HK-2 (cell line): ENCODE measurements around the gene THSD7A.

Experiments used
- DNase-seq: peaks from one replicate; pipeline ENCODE4 v3.0.0-alpha.2; 2018; ENCODE audit not compliant: unreplicated experiment

THSD7A gene

DNA sequence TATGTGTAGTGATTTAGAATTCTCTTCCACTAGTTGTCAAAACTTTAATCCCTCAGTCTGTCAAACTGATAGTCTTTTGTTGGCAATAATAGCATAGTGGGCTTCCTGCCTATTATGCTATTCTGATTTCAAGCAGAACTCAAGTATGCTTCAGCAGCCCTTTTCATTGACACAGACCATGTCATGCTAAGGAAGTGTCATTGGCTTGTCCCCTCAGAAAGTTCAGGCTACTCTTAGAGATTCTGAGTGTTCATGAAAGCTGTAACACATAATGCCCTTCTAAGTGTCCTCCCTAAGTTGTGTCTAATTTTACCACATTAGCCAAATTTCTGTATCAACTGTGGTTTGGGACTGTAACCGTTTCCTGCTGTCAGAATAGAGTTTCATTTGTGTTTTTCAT lies 198.7 kb downstream of the THSD7A start:
- no peak for DNase-seq

DNA sequence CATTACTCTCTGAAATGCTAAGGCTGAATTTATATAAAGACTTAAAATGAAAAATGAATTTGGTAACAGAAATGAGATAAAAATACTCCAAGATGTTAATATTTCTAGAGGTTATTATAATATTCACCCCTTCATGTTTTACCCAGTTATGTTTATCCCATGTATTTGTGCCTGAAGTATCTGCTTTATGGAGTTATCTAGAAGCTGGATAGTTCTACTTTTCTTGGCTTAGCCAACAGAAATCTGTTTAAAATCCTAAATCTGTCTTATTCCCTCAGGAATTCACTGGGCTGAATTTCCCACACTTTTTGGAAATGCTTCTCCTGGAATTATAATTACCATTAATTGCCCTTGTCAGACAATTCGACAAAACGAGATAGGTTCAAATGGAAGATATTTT lies 201.6 kb downstream of the THSD7A start:
- no peak for DNase-seq

GRCh38 chr7:11625669-11626068 lies 206.3 kb downstream of the THSD7A start:
- DNase-seq: no peak

GRCh38 chr7:11623093-11623678 lies 208.8 kb downstream of the THSD7A start:
- DNase-seq: no peak

DNA sequence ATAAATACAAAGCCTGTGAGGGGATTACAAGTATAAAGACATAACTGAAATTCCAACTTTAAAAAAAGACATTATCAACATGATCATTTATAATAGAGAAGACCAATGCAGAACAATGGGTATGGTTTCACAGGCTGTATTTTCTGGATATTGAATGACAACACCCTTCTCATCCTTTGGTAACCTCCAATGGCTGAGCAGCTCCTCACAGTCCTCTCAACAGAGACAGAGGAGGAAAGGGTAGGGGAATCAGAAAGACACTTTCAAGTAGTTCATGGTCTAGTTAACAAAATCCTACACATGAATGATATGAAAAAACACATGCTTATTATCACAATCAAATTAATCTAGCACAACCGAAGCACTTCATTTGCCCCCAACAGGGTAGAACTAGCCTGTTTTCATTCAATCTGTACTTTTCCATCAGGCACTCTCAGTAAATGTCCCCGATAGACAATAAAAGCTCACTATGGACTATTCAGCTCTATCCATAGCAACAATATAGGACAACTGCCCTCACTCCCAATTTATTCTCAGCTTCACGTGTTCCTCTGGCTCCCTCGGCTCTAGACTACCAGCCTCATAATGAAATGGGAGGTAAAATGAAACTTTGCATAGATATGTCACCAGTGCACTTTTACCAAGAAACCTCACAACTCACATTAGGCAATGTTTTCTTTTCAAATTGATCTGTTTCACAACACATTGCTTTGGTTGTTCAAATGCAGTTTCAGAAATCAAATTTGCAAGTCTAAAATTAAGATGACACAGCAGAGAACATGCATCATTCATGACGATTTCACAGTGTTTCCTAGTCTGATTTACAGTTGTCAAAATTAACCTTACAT lies 211.4 kb downstream of the THSD7A start:
- no peak for DNase-seq

DNA sequence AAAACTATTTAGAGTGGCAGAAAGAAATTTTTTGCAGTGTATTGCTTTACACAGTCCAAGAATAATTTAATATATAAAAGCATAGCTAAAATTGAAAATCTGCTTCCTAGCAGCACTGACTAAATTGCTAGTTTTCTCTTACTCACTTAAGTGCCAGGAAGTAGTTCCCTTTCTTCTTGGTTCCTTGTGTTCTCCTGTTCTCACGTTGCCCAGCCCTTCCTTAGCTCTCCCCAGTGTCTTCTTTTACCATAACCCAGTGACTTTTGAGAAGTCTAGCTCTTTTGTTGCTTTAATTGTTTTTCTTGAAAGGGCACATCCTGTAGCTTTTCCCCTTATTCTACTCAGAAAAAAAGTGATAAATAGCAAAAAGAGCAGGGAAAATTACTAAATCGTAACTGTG lies 215.5 kb downstream of the THSD7A start:
- no peak for DNase-seq

GRCh38 chr7:11615174-11615573 lies 216.8 kb downstream of the THSD7A start:
- DNase-seq: no peak

DNA sequence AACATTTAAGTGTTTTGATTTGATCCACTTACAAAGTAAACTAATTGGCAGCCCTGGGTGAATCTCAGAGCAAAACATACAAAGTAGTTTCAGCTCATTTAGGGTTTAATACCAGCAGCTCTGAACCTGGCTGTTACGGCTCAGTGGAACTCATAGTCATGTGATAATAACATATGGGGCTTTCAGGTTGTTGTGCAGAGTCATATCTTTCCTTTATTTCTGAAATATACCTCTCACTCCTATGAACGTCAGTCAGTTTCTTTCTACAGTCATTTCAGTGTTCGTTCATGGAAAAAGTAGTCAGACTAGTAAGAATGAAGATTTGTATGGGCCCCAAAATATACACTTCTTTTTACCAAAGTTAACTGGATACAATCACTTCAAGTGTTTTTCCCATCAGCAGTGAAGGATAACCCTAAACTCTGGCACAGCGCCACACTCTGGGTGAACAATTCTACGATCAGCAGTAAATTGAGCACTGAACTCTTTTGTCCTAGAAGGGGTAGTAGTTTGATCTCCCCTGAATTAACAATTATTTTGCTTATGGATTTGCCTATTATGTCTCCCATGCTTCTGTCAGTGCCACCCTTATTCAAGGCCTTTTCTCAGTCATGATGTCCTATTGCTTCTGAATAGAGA lies 218.6 kb downstream of the THSD7A start:
- DNase-seq: no peak

- DNase-seq: no peak
Measured at GRCh38 chr7:11612737-11613136, 219.3 kb downstream of the THSD7A start.

GRCh38 chr7:11609096-11609670 lies 222.8 kb downstream of the THSD7A start:
- DNase-seq: no peak

- DNase-seq: no peak
Measured at GRCh38 chr7:11607686-11608085, 224.3 kb downstream of the THSD7A start.

DNA sequence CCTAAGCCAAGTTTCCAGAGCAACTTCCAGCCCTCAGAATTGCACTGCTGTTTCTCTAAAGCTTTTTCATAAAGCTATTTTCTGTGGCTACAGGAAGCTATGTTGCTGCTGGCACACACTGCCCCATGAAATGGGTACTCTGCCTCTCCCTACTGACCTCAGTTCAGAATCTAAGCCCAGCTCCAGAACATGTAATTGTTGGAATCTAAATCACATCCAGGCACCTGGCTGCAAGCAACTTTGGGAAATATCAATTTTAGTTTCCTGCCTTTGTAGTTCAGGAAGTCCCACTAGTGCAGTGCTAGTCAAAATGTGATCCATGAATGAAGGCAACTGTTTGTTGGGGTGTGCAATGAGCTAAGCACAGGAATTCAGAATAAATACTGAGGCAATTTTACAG lies 226.2 kb downstream of the THSD7A start:
- no peak for DNase-seq

DNA sequence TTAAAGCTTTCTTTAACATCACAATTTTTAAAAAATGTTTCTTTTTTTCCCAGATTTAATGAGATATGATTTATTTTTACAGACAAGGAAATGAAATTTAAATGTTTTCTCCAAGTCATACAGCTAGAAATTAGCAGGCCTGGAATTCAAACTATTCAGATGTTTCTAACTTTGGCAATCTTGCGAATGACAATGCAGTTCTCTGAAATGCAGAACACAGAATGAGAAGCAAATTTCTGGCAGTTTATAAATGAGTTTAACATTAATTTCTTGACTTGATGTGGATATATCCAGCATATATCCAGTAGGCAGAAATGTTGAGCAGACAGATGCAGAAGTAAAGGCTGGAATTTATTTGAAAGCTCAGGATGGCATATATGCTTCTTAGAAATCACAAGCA lies 227.5 kb downstream of the THSD7A start:
- no peak for DNase-seq

DNA sequence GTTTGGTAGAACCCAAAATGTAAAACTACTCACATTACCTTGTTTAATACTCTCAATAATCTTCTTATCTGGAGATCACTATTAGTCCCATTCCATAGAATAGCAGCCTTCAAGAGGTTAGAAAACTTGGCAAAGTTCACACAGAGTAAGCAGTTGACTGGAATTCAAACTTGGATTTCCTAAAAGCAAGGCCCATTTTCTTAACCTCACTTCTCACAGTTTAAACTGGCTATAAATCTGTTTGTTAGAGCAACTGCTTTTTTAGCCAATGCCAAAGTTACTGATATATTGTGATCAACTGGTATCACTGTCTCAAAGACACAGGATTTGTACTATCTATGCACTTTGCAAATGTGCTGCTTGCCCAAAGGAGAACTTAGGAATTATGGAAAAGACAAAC lies 230.2 kb downstream of the THSD7A start:
- DNase-seq: no peak

DNA sequence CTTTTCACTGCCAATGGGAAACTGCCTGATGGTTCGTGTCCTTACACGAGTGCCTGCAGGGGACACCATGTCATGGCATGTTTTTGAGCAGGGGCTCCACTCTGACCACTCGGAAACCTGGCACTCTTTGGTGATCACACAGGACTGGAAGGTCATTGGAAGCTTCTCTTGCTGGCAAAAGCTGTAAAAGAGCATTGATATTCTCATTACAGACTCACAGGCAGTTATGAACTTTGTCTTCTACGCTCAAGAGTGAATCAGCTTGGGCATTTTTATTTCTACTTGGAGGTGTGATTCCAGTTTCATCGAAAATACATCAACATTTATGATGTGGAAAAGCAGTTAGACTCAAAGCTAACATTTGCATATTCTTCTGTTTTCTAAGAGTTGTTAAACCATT lies 238.7 kb downstream of the THSD7A start:
- no peak for DNase-seq

- DNase-seq: no peak
Measured at GRCh38 chr7:11592699-11593098, 239.3 kb downstream of the THSD7A start.

GRCh38 chr7:11591943-11592342 lies 240.1 kb downstream of the THSD7A start:
- no peak for DNase-seq

DNA sequence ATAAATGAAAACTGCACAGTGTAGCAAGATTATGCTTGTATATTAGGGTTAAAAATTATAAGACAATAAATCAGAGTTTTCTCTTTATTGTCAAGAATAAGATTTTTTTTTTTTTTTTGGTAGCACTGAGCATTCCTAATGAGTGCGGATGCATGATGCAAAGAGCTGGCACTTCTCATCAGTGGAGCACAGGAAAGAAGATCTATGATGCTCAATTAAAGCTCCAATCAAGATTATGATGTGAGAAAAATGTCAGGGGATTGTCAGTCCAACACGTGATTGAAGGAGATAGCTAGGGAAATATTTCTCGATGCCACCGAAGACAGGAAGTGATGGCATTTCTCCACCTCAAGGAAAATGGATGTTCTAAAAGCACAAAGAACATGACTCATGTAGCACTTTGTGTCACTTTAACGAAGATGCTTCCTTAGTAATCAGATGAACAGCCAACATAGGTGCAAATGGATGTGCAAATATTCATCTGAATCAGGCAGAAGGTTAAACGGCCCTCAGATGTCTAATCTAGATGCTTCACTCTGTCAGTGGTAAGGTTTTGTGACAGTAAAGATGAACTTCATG lies 240.9 kb downstream of the THSD7A start:
- no peak for DNase-seq

- DNase-seq: no peak
Measured at GRCh38 chr7:11589251-11589650, 242.7 kb downstream of the THSD7A start.

DNA sequence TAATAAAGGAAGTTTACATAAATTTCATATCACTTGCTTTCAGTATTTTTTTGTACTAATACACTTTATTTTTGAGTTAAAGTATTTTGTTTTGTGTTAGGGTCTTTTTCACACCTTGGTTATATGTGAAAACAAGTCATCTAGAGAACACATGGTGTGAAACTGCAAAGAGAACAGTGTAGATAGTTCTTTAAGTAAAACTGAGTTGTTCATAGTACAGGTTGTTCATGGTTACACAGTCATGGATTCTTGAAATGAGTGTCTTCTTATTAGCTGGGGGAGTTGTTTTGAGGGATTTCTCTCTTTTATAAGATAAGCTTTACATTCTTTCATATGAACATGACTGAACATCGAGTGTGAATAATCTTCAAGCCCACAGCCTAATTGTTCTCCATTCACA lies 244.2 kb downstream of the THSD7A start:
- DNase-seq: no peak

- no peak for DNase-seq
Measured at GRCh38 chr7:11587048-11587447, 244.9 kb downstream of the THSD7A start.

DNA sequence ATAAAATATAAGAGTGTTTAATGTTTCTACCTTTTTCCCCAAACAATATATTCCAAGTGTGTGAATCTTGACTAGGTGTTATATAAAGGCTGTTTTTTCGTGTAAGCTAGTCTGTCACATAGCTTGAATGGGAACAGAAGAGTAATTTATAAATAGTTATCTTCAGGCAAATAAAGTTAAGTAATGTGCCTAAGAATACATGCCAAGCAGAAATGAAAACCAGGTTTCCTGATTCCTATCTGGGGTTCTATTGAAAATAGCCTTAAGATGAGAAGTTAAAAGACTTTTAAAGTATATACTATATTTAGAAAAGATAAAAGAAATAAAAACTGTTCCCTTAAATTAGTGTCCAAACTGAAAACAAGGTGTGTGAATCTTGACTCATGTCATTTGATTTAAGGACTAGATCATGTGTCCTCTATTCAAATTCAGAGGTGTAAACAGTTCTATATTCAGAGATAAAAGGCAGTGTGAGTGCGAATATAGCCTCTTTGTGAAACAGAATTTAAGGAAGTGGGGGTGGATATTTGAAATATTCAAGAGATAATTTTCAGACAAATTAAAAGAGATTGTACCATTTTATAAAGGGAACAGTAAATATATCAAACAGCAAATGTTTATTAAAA lies 247.5 kb downstream of the THSD7A start:
- DNase-seq: no peak
